ENCODE measurements around the gene CELF4. TPM values are rescaled to one million over a fixed set of nuclear protein-coding genes. Genes with fewer than 3 reads are reported as not detected.

The CELF4 gene
- total and polyA plus RNA-seq, 10 of the 15 experiments (the other 5 are each of a cell fraction or from before 2014, with no cell fraction given), result 0.03 to 0.32 TPM; not detected in 8

GRCh38 chr18:37362158-37362890 lies 203.3 kb downstream of the CELF4 start (continued):
- TF ChIP-seq, protein P1, sequence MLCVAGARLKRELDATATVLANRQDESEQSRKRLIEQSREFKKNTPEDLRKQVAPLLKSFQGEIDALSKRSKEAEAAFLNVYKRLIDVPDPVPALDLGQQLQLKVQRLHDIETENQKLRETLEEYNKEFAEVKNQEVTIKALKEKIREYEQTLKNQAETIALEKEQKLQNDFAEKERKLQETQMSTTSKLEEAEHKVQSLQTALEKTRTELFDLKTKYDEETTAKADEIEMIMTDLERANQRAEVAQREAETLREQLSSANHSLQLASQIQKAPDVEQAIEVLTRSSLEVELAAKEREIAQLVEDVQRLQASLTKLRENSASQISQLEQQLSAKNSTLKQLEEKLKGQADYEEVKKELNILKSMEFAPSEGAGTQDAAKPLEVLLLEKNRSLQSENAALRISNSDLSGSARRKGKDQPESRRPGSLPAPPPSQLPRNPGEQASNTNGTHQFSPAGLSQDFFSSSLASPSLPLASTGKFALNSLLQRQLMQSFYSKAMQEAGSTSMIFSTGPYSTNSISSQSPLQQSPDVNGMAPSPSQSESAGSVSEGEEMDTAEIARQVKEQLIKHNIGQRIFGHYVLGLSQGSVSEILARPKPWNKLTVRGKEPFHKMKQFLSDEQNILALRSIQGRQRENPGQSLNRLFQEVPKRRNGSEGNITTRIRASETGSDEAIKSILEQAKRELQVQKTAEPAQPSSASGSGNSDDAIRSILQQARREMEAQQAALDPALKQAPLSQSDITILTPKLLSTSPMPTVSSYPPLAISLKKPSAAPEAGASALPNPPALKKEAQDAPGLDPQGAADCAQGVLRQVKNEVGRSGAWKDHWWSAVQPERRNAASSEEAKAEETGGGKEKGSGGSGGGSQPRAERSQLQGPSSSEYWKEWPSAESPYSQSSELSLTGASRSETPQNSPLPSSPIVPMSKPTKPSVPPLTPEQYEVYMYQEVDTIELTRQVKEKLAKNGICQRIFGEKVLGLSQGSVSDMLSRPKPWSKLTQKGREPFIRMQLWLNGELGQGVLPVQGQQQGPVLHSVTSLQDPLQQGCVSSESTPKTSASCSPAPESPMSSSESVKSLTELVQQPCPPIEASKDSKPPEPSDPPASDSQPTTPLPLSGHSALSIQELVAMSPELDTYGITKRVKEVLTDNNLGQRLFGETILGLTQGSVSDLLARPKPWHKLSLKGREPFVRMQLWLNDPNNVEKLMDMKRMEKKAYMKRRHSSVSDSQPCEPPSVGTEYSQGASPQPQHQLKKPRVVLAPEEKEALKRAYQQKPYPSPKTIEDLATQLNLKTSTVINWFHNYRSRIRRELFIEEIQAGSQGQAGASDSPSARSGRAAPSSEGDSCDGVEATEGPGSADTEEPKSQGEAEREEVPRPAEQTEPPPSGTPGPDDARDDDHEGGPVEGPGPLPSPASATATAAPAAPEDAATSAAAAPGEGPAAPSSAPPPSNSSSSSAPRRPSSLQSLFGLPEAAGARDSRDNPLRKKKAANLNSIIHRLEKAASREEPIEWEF (IDR thresholded peaks at IDR 0.05; ENCODE audit: insufficient replicate concordance, low read depth, low read length), result no peak
- no peak for TF ChIP-seq BACH1 (IDR thresholded peaks at IDR 0.05; ENCODE audit: borderline replicate concordance)
- TF ChIP-seq KDM1A (IDR thresholded peaks at IDR 0.05; ENCODE audit: borderline replicate concordance), result no peak

DNA sequence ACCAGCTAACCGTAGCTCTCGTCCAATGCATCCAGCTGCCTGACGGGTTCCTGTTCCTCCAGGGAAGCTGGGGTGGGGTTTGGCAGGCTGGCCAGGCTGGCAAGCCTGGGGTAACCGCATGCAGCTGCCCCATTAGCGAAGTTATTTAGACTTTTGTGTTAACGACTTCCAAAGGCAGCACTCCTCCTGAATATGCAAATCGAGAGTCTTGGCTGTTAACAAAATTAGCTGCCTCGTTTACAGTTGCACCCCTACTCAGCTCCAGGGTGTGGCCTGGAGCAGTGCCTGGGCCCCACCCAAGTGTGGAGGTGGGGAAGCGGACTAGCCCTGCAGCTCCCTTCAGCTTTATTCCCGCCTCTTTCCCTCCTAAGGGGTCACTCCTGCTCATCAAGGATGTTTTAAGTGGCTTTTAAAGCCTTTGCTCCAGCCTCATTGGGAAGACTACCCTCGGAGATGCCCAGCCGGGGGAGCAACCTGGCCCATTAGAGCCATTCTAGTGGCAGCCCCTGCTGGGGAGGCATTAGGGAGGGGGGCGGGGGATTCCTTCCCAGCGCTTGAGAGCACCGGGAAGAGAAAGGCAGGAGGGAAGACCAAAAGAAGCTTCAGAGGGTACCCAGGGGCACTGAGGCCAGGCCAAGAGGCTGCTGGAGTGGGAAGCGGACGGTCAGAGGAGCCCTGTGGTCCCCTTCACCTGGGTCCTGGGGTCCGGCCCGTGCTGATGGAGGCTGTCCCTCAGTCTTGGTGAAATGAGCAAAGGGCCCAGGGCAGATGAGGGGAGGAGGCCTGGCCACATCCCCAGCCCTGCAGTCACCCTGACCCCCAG lies 204.1 kb downstream of the CELF4 start:
- no peak overlapping the region for H2AFZ ChIP-seq (ENCODE audit: control insufficient read depth, low read depth, low read length)
- ChIA-PET POLR2A (no interaction called here), RAD21 (ENCODE audit: unreplicated experiment) (no interaction called here), CTCF (no interaction called here), SMC1A (ENCODE audit: uncharacterized antibody, unreplicated experiment) (no interaction called here)
- H3K4me2 ChIP-seq (ENCODE audit: control insufficient read depth, insufficient read depth), result no peak overlapping the region
- H3K4me3 ChIP-seq, result no peak overlapping the region
- no peak overlapping the region for H3K9ac ChIP-seq (ENCODE audit: control insufficient read depth, insufficient read depth, low read length)
- no peaks in the 10 kb centered on the region for H3K9me3 ChIP-seq (replicated peaks; ENCODE audit: control insufficient read depth, insufficient read depth, low read length)
- no peak for ATAC-seq
- no peaks in the 10 kb centered on the region for H3K79me2 ChIP-seq (ENCODE audit: control insufficient read depth, insufficient read depth, low read length)
- intact Hi-C loops (cut with micrococcal nuclease; ENCODE audit: unreplicated experiment) (loop anchor here (10.0 kb wide), 1 partner anchor 63 kb away; no protein-coding TSS in a partner anchor), in situ Hi-C loops (cut with MboI) (no loop called here)
- no peaks in the 10 kb centered on the region for H3K4me1 ChIP-seq (ENCODE audit: control insufficient read depth, insufficient read depth, low read length)
- no peaks in the 10 kb centered on the region for H4K20me1 ChIP-seq (ENCODE audit: control insufficient read depth, insufficient read depth)
- 20% methylated on average over 19 of the region's 19 CpGs for WGBS (ENCODE audit: insufficient coverage, insufficient replicate concordance, low lambda C conversion rate, missing lambda C conversion rate)
- no peak for FAIRE-seq
- H3K27ac ChIP-seq (ENCODE audit: control insufficient read depth, insufficient read depth), result no peak overlapping the region
- peaks cover 3 to 13% of the 10 kb centered on the region in 2 experiments for H3K27me3 ChIP-seq (replicated peaks in 1 of 2; ENCODE audit: control insufficient read depth in 2 of 2, insufficient read depth in 2 of 2, low read length in 1 of 2)
- H3K36me3 ChIP-seq (ENCODE audit: control insufficient read depth in 2 of 2, insufficient read depth in 2 of 2, low read length in 1 of 2), result no peaks in the 10 kb centered on the region
- BruUV-seq (replicated peaks), result no TSS peak
- DNase-seq (ENCODE audit: low read depth, low spot score), result no peak
- TF ChIP-seq SRF (IDR thresholded peaks at IDR 0.05; ENCODE audit: low read depth in 2 of 2, low read length in 2 of 2) (no peak), NR2C1 (IDR thresholded peaks at IDR 0.05) (no peak), ZBTB40 (IDR thresholded peaks at IDR 0.05; ENCODE audit: borderline replicate concordance) (no peak), GABPA (IDR thresholded peaks at IDR 0.05; ENCODE audit: low read depth) (no peak), POLR2AphosphoS2 (IDR thresholded peaks at IDR 0.05; ENCODE audit: low read depth, low read length) (no peak), BCL11A (IDR thresholded peaks at IDR 0.05; ENCODE audit: low read depth, low read length) (no peak), POLR2A (IDR thresholded peaks at IDR 0.05; ENCODE audit: low read depth, low read length) (no peak)

Data from GM12878 (cell line).